Activated CD8-positive, alpha-beta memory T cell treated with anti-CD3 and anti-CD28 coated beads, Interleukin-2, amount 50 U/mL, for 48 hours (primary cell): ENCODE results near the gene IGSF11.
"Not testable (repeated sequence)": the region's sequence is repeated elsewhere in the genome, so short reads cannot be mapped to it uniquely, and the experiment has no call there.

Experiments
- DNase-seq: peaks from one replicate; pipeline ENCODE4 v3.0.0-alpha.2; 2020

The IGSF11 gene

GRCh38 chr3:118863731-118864322 lies 170.8 kb downstream of the IGSF11 start:
- no peak for DNase-seq

GRCh38 chr3:118859950-118860349 lies 174.7 kb downstream of the IGSF11 start:
- no peak for DNase-seq

- DNase-seq = not testable (repeated sequence)
Observed at GRCh38 chr3:118851466-118852193, 183.0 kb downstream of the IGSF11 start.

- no peak for DNase-seq
Observed at GRCh38 chr3:118850687-118851086, 184.0 kb downstream of the IGSF11 start.
